ENCODE results near the gene RPUSD2.
A peak's percentile ranks its signal among the peaks of the same experiment; 100 is the strongest.

Gene RPUSD2

GRCh38 chr15:40594429-40594836, 25.3 kb downstream of the RPUSD2 start:
- DNase-seq (ENCODE audit: extremely low read depth, low read depth), result no peak
- no peak for TF ChIP-seq CTCF (IDR thresholded peaks at IDR 0.05; ENCODE audit: low read depth, low read length, missing control alignments)
- peak overlapping the region; percentile 62 for H3K4me3 ChIP-seq (replicated peaks; ENCODE audit: low read depth, low read length)

- peak overlapping the region; percentile 62 for H3K4me3 ChIP-seq (replicated peaks; ENCODE audit: low read depth, low read length)
- TF ChIP-seq CTCF (IDR thresholded peaks at IDR 0.05; ENCODE audit: low read depth, low read length, missing control alignments), result no peak
- no peak for DNase-seq (ENCODE audit: extremely low read depth, low read depth)
These were observed 26.1 kb downstream of the RPUSD2 start for GRCh38 chr15:40595219-40595618.

- DNase-seq (ENCODE audit: extremely low read depth, low read depth), result no peak
- no peak for TF ChIP-seq CTCF (IDR thresholded peaks at IDR 0.05; ENCODE audit: low read depth, low read length, missing control alignments)
- peak overlapping the region; percentile 62 for H3K4me3 ChIP-seq (replicated peaks; ENCODE audit: low read depth, low read length)
These were observed 26.7 kb downstream of the RPUSD2 start for GRCh38 chr15:40595773-40596172.

- no peak overlapping the region for H3K4me3 ChIP-seq (replicated peaks; ENCODE audit: low read depth, low read length)
- TF ChIP-seq CTCF (IDR thresholded peaks at IDR 0.05; ENCODE audit: low read depth, low read length, missing control alignments), result no peak
These were observed 27.9 kb downstream of the RPUSD2 start for GRCh38 chr15:40597024-40597423.

GRCh38 chr15:40598126-40598525, 29.0 kb downstream of the RPUSD2 start:
- TF ChIP-seq CTCF (IDR thresholded peaks at IDR 0.05; ENCODE audit: low read depth, low read length, missing control alignments), result no peak
- no peak overlapping the region for H3K4me3 ChIP-seq (replicated peaks; ENCODE audit: low read depth, low read length)
- no peak for DNase-seq (ENCODE audit: extremely low read depth, low read depth)

More at GRCh38 chr15:40597024-40597423, 27.9 kb downstream of the RPUSD2 start:
- no peak for DNase-seq (ENCODE audit: extremely low read depth, low read depth)

- no peak overlapping the region for H3K4me3 ChIP-seq (replicated peaks; ENCODE audit: low read depth, low read length)
- no peak for TF ChIP-seq CTCF (IDR thresholded peaks at IDR 0.05; ENCODE audit: low read depth, low read length, missing control alignments)
These were observed 29.6 kb downstream of the RPUSD2 start for GRCh38 chr15:40598672-40599071.

GRCh38 chr15:40600956-40601355, 31.9 kb downstream of the RPUSD2 start:
- TF ChIP-seq CTCF (IDR thresholded peaks at IDR 0.05; ENCODE audit: low read depth, low read length, missing control alignments), result no peak
- no peak overlapping the region for H3K4me3 ChIP-seq (replicated peaks; ENCODE audit: low read depth, low read length)
- DNase-seq (ENCODE audit: extremely low read depth, low read depth), result no peak

More at GRCh38 chr15:40598672-40599071, 29.6 kb downstream of the RPUSD2 start:
- DNase-seq (ENCODE audit: extremely low read depth, low read depth), result no peak

Measured in HFF-Myc (cell line).